K562 (cell line): ENCODE measurements around the gene DLST. TPM values are rescaled to one million over a fixed set of nuclear protein-coding genes. Genes with fewer than 3 reads are reported as not detected.

ENCODE experiments used
- RCOR1 ChIP-seq, 2 experiments: IDR thresholded peaks; 2 replicates each; pipeline ENCODE4 v1.6.1; 2012; ENCODE audit warnings: low read depth in 2 of 2, low read length in 2 of 2, borderline replicate concordance in 1 of 2, improper control_type of control experiment in 1 of 2
- SAFB2 ChIP-seq: fragments of 200-400 bp; formaldehyde crosslinking; IDR thresholded peaks from 2 replicates; pipeline ENCODE4 v1.6.1; 2018; ENCODE audit warnings: borderline replicate concordance, low read length, low read depth, moderate library complexity; ENCODE audit not compliant: severe bottlenecking
- TSHZ1 ChIP-seq: fragments of 250-450 bp; sonication (Bioruptor Pico); IDR thresholded peaks from 2 replicates; pipeline ENCODE4 v1.4.0; 2020; ENCODE audit warnings: mild to moderate bottlenecking, moderate library complexity
- polyA plus RNA-seq, 8 experiments: library from polyadenylated mRNA; depleted of rRNA in 4 of 8; stranded (reverse) in 5 of 8; unstranded in 3 of 8; fragments of >200 nt; fragmentation: Nextera tagmentation in 2 of 8; fragmentation: Illumina TruSeq in 1 of 8; extraction: Ambion mirVana in 2 of 8; extraction: Trizol in 1 of 8; gene quantifications; 2 replicates each; pipeline versions ENCODE4 v1.2.1 to v1.2.3, GENCODE V29; 2011 to 2014; ENCODE audit warnings: inconsistent platforms in 1 of 8, missing spikeins in 1 of 8
- total RNA-seq, 7 experiments: library from RNA; depleted of rRNA in 6 of 7; stranded (reverse); fragments of >200 nt in 6 of 7; fragmentation: Illumina TruSeq in 2 of 7; extraction: Trizol in 2 of 7; gene quantifications; 2 replicates each; pipeline versions ENCODE4 v1.2.1 to v1.2.3, GENCODE V29; 2011 to 2021; ENCODE audit warnings: low replicate concordance in 1 of 7
- TF ChIP-seq, protein P1 (sequence below): fragments of 200-800 bp; sonication (Bioruptor generic); IDR thresholded peaks from 2 replicates; pipeline ENCODE4 v1.6.1; 2017; ENCODE audit warnings: missing genetic modification characterization, missing compliant biosample characterization
- TF ChIP-seq, protein P2 (sequence below), 2 experiments: fragments of 450-650 bp; formaldehyde crosslinking in 1 of 2; IDR thresholded peaks; 2 replicates each; pipeline versions ENCODE4 v1.4.0 to v1.6.1; 2014 to 2020; ENCODE audit warnings: mild to moderate bottlenecking in 2 of 2, borderline replicate concordance in 1 of 2, low read depth in 1 of 2
- TF ChIP-seq, protein P3 (sequence below), 2 experiments: IDR thresholded peaks; 2 replicates each; pipeline ENCODE4 v1.6.1; 2011; ENCODE audit warnings: borderline replicate concordance in 1 of 2, control low read depth in 1 of 2, low read depth in 1 of 2, low read length in 1 of 2, mild to moderate bottlenecking in 1 of 2, mixed read lengths in 1 of 2, moderate library complexity in 1 of 2; ENCODE audit not compliant: insufficient read depth in 1 of 2, insufficient read length in 1 of 2, poor library complexity in 1 of 2, severe bottlenecking in 1 of 2; ENCODE audit errors: extremely low read depth in 1 of 2
- TF ChIP-seq, protein P4 (sequence below): fragments of 250-450 bp; sonication (Bioruptor Pico); IDR thresholded peaks from 2 replicates; pipeline ENCODE4 v1.4.0; 2020; ENCODE audit warnings: mild to moderate bottlenecking, moderate library complexity, borderline replicate concordance

DLST gene
- total and polyA plus RNA-seq, 9 of the 15 experiments (the other 6 are each of a cell fraction or from before 2014, with no cell fraction given) = 3.0 to 73.7 (median 45.4) TPM

DNA sequence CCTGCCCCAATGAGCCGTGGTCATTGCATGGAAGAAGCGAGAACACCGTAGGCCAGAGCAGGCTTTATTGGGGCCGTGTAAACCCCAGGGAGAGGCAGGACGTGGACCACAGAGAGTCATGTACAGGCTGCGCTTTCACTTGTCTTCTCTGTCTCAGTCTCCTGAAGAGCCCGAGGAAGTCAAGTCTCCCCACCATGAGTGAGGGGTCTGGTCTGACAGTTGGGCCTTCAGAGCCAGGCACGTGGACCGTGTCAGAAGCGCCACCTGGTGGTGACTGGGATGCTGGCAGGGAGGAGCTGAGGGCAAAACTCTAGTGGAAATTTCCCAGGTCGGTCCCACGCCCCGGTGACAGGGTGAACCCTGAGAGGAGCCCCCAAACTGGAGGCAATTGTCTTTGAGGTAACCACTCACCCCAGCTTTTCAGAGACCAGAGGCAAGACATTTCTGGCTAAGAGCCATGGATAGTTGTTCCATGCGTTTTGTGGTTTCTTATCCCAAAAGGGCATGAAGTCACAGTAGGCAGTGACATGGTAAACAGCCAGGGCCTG is 24.0 kb downstream of the DLST start (continued):
- TF ChIP-seq, protein P1, sequence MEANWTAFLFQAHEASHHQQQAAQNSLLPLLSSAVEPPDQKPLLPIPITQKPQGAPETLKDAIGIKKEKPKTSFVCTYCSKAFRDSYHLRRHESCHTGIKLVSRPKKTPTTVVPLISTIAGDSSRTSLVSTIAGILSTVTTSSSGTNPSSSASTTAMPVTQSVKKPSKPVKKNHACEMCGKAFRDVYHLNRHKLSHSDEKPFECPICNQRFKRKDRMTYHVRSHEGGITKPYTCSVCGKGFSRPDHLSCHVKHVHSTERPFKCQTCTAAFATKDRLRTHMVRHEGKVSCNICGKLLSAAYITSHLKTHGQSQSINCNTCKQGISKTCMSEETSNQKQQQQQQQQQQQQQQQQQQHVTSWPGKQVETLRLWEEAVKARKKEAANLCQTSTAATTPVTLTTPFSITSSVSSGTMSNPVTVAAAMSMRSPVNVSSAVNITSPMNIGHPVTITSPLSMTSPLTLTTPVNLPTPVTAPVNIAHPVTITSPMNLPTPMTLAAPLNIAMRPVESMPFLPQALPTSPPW = no peak
- TF ChIP-seq, protein P2, sequence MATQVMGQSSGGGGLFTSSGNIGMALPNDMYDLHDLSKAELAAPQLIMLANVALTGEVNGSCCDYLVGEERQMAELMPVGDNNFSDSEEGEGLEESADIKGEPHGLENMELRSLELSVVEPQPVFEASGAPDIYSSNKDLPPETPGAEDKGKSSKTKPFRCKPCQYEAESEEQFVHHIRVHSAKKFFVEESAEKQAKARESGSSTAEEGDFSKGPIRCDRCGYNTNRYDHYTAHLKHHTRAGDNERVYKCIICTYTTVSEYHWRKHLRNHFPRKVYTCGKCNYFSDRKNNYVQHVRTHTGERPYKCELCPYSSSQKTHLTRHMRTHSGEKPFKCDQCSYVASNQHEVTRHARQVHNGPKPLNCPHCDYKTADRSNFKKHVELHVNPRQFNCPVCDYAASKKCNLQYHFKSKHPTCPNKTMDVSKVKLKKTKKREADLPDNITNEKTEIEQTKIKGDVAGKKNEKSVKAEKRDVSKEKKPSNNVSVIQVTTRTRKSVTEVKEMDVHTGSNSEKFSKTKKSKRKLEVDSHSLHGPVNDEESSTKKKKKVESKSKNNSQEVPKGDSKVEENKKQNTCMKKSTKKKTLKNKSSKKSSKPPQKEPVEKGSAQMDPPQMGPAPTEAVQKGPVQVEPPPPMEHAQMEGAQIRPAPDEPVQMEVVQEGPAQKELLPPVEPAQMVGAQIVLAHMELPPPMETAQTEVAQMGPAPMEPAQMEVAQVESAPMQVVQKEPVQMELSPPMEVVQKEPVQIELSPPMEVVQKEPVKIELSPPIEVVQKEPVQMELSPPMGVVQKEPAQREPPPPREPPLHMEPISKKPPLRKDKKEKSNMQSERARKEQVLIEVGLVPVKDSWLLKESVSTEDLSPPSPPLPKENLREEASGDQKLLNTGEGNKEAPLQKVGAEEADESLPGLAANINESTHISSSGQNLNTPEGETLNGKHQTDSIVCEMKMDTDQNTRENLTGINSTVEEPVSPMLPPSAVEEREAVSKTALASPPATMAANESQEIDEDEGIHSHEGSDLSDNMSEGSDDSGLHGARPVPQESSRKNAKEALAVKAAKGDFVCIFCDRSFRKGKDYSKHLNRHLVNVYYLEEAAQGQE (IDR thresholded peaks at IDR 0.05; ENCODE audit: borderline replicate concordance) = peak; percentile 66; the same call in 1 of the 2 replicates
- TF ChIP-seq, protein P2 (CRISPR knock-in tag; IDR thresholded peaks at IDR 0.05; ENCODE audit: low read depth) = no peak
- TF ChIP-seq SAFB2 (no peak), RCOR1 (IDR thresholded peaks at IDR 0.05; ENCODE audit: borderline replicate concordance in 1 of 2, low read depth in 2 of 2, low read length in 2 of 2) (no peak), TSHZ1 (CRISPR knock-in tag) (no peak)
- TF ChIP-seq, protein P3, sequence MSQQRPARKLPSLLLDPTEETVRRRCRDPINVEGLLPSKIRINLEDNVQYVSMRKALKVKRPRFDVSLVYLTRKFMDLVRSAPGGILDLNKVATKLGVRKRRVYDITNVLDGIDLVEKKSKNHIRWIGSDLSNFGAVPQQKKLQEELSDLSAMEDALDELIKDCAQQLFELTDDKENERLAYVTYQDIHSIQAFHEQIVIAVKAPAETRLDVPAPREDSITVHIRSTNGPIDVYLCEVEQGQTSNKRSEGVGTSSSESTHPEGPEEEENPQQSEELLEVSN (IDR thresholded peaks at IDR 0.05; ENCODE audit: borderline replicate concordance in 1 of 2, extremely low read depth in 1 of 2, insufficient read depth in 1 of 2, insufficient read length in 1 of 2, low read depth in 1 of 2, low read length in 1 of 2, poor library complexity in 1 of 2, severe bottlenecking in 1 of 2) = peak in 1 of 2 experiments; percentile 59
- TF ChIP-seq, protein P4, sequence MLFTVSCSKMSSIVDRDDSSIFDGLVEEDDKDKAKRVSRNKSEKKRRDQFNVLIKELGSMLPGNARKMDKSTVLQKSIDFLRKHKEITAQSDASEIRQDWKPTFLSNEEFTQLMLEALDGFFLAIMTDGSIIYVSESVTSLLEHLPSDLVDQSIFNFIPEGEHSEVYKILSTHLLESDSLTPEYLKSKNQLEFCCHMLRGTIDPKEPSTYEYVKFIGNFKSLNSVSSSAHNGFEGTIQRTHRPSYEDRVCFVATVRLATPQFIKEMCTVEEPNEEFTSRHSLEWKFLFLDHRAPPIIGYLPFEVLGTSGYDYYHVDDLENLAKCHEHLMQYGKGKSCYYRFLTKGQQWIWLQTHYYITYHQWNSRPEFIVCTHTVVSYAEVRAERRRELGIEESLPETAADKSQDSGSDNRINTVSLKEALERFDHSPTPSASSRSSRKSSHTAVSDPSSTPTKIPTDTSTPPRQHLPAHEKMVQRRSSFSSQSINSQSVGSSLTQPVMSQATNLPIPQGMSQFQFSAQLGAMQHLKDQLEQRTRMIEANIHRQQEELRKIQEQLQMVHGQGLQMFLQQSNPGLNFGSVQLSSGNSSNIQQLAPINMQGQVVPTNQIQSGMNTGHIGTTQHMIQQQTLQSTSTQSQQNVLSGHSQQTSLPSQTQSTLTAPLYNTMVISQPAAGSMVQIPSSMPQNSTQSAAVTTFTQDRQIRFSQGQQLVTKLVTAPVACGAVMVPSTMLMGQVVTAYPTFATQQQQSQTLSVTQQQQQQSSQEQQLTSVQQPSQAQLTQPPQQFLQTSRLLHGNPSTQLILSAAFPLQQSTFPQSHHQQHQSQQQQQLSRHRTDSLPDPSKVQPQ = no peak
